GM12874 (cell line): ENCODE data around the gene PRICKLE4.

Experiments
- TF ChIP-seq, protein P1 (sequence below): IDR thresholded peaks from 2 replicates; pipeline ENCODE4 v1.5.1; 2011; ENCODE audit warnings: low read depth, mild to moderate bottlenecking, control low read depth, low read length, moderate library complexity; ENCODE audit not compliant: insufficient read depth

Gene PRICKLE4

DNA sequence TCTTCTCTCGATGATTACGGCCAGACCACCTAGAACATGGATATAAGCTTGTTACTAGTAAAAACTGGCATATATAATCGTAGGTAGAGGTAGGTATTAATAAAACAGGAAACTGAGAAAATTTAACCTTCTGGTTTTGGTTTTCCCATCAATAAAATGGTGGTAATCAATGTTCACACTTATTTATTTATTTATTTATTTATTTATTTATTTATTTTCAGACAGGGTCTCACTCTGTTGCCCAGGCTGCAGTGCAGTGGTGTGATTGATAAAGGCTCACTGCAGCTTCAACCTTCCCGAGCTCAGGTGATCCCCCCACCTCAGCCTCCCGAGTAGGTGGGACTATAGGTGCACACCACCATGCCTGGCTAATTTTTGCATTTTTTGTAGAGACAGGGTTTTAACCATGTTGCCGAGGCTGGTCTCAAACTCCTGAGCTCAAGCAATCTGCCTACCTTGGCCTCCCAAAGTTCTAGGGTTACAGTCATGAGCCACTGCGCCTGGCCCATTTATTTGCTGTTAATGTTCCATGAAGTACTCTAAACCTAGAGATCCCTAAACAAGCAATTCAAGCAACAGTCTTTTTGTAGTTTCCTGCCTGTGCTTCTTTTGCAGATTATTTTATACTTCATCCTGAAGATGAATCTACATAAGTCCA lies 18.4 kb downstream of the PRICKLE4 start:
- TF ChIP-seq, protein P1, sequence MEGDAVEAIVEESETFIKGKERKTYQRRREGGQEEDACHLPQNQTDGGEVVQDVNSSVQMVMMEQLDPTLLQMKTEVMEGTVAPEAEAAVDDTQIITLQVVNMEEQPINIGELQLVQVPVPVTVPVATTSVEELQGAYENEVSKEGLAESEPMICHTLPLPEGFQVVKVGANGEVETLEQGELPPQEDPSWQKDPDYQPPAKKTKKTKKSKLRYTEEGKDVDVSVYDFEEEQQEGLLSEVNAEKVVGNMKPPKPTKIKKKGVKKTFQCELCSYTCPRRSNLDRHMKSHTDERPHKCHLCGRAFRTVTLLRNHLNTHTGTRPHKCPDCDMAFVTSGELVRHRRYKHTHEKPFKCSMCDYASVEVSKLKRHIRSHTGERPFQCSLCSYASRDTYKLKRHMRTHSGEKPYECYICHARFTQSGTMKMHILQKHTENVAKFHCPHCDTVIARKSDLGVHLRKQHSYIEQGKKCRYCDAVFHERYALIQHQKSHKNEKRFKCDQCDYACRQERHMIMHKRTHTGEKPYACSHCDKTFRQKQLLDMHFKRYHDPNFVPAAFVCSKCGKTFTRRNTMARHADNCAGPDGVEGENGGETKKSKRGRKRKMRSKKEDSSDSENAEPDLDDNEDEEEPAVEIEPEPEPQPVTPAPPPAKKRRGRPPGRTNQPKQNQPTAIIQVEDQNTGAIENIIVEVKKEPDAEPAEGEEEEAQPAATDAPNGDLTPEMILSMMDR = no peak

DNA sequence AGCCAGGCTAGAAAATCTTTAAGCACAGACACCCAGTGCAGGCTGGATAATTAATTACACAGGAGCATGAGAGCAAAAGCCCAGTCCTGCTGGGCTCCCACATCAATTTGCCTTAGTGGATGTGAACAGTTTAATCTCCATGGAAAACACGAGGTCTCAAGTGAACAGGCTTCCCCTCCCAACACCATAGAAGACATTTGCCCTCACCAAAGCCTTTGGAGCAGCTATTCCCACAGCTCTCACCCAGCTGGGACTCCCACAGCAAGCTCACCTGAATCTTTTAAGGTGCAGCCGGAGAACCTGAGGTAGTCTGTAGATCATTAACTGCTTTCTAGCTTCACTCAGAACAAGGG lies 19.0 kb downstream of the PRICKLE4 start:
- TF ChIP-seq, protein P1 = no peak

DNA sequence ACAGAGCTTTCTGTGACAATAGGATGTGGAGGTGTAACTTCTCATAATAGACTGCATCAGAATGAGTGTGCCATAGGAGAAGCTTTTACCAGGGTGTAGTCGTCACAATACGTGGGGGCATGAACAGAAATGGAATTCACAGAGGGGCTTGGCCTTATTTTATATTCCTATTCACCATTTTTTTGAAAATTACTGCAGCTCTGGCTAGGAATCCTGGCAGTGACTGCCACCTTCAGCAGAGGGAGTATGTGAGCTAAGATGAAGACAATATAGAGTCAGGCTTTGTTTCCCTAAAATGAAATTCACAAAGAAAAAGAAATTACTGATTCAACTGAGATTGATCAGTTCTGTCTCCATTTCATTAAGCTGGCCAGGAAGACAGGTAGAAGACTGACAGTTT lies 20.8 kb downstream of the PRICKLE4 start:
- TF ChIP-seq, protein P1 = peak; percentile 25; the same call in 1 of the 2 replicates

DNA sequence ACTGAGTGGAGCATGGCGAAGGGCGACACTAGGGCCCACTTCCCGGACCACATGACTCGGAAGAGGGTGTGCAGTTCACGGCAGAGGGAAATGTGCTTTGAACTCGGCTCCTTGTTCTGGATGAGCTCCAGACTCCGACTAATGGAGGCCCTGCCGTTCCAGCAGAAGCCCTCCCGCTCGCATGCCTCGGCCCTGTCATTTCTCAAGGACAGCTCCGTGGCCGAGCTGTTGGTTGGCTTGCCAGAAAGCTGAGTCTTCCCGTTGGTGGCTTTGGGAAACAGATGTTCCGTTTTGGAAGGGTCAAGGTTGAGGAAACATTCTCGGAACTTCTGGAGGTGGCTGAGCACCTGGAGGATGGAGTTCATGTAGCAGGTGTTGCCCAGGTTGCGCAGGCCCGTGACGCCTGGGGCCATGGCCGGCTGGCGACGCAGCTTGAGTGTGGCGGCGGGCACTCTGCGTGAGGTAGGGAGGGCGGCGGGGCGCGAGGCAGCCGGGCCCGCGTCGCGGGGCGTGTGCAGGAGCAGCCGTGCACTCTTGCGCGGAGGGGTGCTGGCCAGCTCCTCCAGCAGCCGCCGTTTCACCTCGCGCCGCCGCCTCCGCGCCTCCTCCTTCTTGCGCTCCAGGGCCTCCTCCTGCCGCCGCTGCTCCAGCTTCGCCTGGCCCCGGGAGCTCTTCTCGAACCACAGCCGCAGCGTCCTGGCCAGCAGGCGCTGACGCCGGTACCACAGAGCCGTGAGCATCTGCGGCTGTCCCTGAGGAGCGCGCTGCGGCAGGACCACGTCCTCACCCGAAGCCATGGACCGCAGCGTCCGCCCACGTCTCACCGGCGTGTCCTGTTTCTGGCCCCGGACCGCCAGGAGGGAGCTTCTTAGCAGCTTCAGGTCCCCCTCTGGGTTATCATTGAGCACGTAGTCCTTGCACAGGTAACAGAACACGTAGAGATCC lies 25.5 kb downstream of the PRICKLE4 start:
- TF ChIP-seq, protein P1 = no peak

DNA sequence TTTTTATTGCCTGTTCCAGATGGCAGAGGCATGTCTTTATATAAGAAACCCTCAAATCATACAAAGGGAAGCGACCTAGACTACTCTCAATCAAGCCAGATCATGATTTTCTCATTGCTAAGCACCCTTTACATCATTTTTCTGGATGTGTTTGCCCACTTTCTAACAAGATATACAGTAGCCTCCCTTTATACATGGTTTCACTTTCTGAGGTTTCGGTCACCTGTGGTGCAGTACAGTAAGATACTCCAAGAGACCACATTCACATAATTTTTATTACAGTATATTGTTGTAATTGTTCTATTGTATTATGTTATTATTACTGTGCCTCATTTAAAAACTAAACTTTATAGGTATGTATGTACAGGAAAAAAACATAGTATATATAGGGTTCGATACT lies 30.5 kb downstream of the PRICKLE4 start:
- TF ChIP-seq, protein P1 = no peak

DNA sequence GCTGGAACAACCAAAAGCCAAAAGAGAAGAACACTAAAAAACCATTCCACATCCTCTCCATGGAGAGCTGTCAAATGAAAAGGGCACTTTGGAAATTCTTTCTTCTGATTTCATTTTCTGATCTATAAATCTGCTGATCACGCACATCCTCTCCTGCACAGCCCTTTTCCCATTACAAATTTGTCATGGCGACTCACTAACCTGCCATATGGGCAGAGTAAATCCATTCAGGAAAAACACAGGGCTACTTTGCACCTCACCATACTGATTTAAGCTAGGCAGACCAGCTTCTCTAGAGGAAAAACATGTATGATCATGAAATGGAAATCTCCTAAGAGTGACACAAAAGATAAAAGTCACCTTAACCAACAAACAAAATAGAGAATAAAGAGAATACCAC lies 32.9 kb downstream of the PRICKLE4 start:
- TF ChIP-seq, protein P1 = no peak

DNA sequence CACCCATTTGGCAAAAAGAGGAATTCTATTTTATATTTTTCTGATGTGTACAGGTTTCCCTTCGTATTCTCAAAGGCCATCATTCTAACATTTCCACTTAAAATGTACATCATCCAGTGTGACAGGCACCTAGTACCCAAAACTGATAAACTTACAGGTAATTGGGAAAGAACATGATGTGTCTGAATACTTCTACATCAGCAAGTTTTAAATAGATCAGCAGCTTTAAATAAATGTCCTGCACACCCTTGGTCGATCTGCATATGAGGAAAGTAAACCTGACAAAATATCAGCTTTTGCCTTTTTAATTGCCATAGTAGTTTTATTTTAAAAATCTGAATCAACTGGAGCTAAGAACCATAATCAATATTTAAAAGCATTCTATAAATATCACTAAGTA lies 33.4 kb downstream of the PRICKLE4 start:
- TF ChIP-seq, protein P1 = no peak
